Transverse colon (tissue), 4 donors: ENCODE results near the gene KCTD16.

Experiments used
- CTCF ChIP-seq, 5 experiments: fragments of 200-600 bp in 3 of 5; fragments of 450-650 bp in 2 of 5; sonication (generic) in 3 of 5; IDR thresholded peaks; 1 replicate in 2 of 5; 2 replicates in 3 of 5; pipeline ENCODE4 v1.5.1; 2016 to 2017; ENCODE audit warnings: antibody characterized with exemption in 5 of 5, inconsistent platforms in 3 of 5, mild to moderate bottlenecking in 2 of 5, moderate library complexity in 1 of 5
- EP300 ChIP-seq: sonication (generic); formaldehyde crosslinking; IDR thresholded peaks from one replicate; pipeline ENCODE4 v1.6.1; 2017; ENCODE audit warnings: antibody characterized with exemption, low read depth
- POLR2A ChIP-seq: fragments of 450-650 bp; IDR thresholded peaks from one replicate; pipeline ENCODE4 v1.6.1; 2016; ENCODE audit warnings: antibody characterized with exemption, mild to moderate bottlenecking, moderate library complexity
- POLR2AphosphoS5 ChIP-seq, 3 donors: sonication (generic); formaldehyde crosslinking; IDR thresholded peaks; one replicate each; pipeline ENCODE4 v1.6.1; 2016; ENCODE audit warnings: antibody characterized with exemption in 3 of 3

GRCh38 chr5:144472221-144472620 lies 301.5 kb downstream of the KCTD16 start:
- no peak for TF ChIP-seq POLR2A
- TF ChIP-seq CTCF (IDR thresholded peaks at IDR 0.05), result no peak
- TF ChIP-seq POLR2AphosphoS5 (IDR thresholded peaks at IDR 0.05), result no peak
- TF ChIP-seq EP300, result no peak
